Astrocyte (in vitro differentiated cells and primary cell): ENCODE results near the gene TPM1. TPM values are rescaled to one million over a fixed set of nuclear protein-coding genes. Genes with fewer than 3 reads are reported as not detected.

Experiments used
- DNase-seq: peaks from one replicate; pipeline ENCODE4 v3.0.0-alpha.2; 2010; ENCODE audit warnings: low read depth
- FAIRE-seq: peaks from 2 replicates; lab custom pipeline; 2011; peaks lifted over from hg19 to GRCh38; lab: Jason Lieb, UNC
- H2AFZ ChIP-seq: 2 replicates; pipeline ENCODE4 v1.6.0; 2012; ENCODE audit warnings: low read depth, low read length, inconsistent platforms
- H3K27ac ChIP-seq: 2 replicates; pipeline ENCODE4 v1.5.1; 2011; ENCODE audit warnings: low read depth, low read length, inconsistent platforms
- H3K27me3 ChIP-seq: 2 replicates; pipeline ENCODE4 v1.6.0; 2011; ENCODE audit warnings: low read length, inconsistent platforms; ENCODE audit not compliant: insufficient read depth
- H3K36me3 ChIP-seq: 2 replicates; pipeline ENCODE4 v1.5.1; 2011; ENCODE audit warnings: low read length, inconsistent platforms; ENCODE audit not compliant: insufficient read depth
- H3K4me1 ChIP-seq: 2 replicates; pipeline ENCODE4 v1.5.1; 2011; ENCODE audit warnings: low read length, inconsistent platforms; ENCODE audit not compliant: insufficient read depth
- H3K4me2 ChIP-seq: 2 replicates; pipeline ENCODE4 v1.6.0; 2012; ENCODE audit warnings: low read length, inconsistent platforms
- H3K4me3 ChIP-seq: 2 replicates; pipeline ENCODE4 v1.5.1; 2011; ENCODE audit warnings: low read depth, mild to moderate bottlenecking, low read length, inconsistent platforms; ENCODE audit not compliant: insufficient read depth
- H3K79me2 ChIP-seq: 2 replicates; pipeline ENCODE4 v1.6.0; 2012; ENCODE audit warnings: mild to moderate bottlenecking, low read length, inconsistent platforms; ENCODE audit not compliant: insufficient read depth
- H3K9ac ChIP-seq: 2 replicates; pipeline ENCODE4 v1.6.0; 2012; ENCODE audit warnings: mild to moderate bottlenecking, low read length, inconsistent platforms
- H3K9me3 ChIP-seq: 2 replicates; pipeline ENCODE4 v1.5.1; 2012; ENCODE audit warnings: low read depth, mild to moderate bottlenecking, low read length, inconsistent platforms; ENCODE audit not compliant: insufficient read depth
- H4K20me1 ChIP-seq: 2 replicates; pipeline ENCODE4 v1.6.0; 2012; ENCODE audit warnings: low read length, inconsistent platforms; ENCODE audit not compliant: insufficient read depth
- H3K27ac Mint-ChIP-seq: one replicate; pipeline ENCODE4 v1.8.0; 2021; ENCODE audit warnings: mild to moderate bottlenecking, mixed read lengths; ENCODE audit not compliant: unreplicated experiment
- H3K27me3 Mint-ChIP-seq: one replicate; pipeline ENCODE4 v1.8.0; 2021; ENCODE audit warnings: low read depth, mixed read lengths; ENCODE audit not compliant: unreplicated experiment
- H3K36me3 Mint-ChIP-seq: one replicate; pipeline ENCODE4 v1.8.0; 2021; ENCODE audit warnings: low read depth, mixed read lengths; ENCODE audit not compliant: unreplicated experiment
- H3K4me1 Mint-ChIP-seq: one replicate; pipeline ENCODE4 v1.8.0; 2021; ENCODE audit warnings: low read depth, mixed read lengths; ENCODE audit not compliant: unreplicated experiment
- H3K4me3 Mint-ChIP-seq: one replicate; pipeline ENCODE4 v1.8.0; 2021; ENCODE audit warnings: mild to moderate bottlenecking, moderate library complexity, mixed read lengths; ENCODE audit not compliant: unreplicated experiment
- H3K9me3 Mint-ChIP-seq: one replicate; pipeline ENCODE4 v1.8.0; 2021; ENCODE audit warnings: mild to moderate bottlenecking, mixed read lengths; ENCODE audit not compliant: unreplicated experiment
- CTCF ChIP-seq: IDR thresholded peaks from 2 replicates; pipeline ENCODE4 v1.5.1; 2011; ENCODE audit warnings: low read depth, mild to moderate bottlenecking, inconsistent platforms, low read length, moderate library complexity; ENCODE audit not compliant: insufficient read depth
- EZH2 ChIP-seq: IDR thresholded peaks from 2 replicates; pipeline ENCODE4 v1.6.1; 2012; ENCODE audit warnings: mild to moderate bottlenecking, low read length, inconsistent platforms; ENCODE audit not compliant: insufficient read depth
- total RNA-seq: library from RNA; stranded (reverse); gene quantifications from 2 replicates; pipeline ENCODE4 v1.2.1, GENCODE V29; 2021

The TPM1 gene
- total RNA-seq, 1 donor from 2014 or later, result 2,922 TPM

DNA sequence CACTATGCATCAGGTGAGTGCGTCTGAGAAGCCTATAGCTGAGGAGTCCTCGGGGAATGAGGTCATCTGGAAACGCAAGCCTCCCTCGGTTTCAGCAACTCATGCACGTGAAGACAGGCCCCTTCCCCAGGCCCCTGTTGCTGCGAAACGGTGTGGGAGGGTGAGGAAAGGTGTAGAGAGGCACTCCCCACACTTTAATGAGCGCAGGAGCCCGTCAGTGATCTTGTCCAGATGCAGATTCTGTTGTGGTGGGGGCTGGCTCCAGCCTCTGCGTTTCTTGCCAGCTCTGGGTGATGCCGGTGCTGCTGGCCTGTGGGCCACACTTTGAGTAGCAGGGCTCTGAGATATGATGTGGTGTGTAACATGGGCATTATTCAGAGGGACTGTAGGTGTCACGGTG is 40.5 kb downstream of the TPM1 start:
- H3K9me3 ChIP-seq, result no peaks in the 10 kb centered on the region
- no peaks in the 10 kb centered on the region for H3K79me2 ChIP-seq
- H3K4me3 Mint-ChIP-seq, result no peak overlapping the region
- no peaks in the 10 kb centered on the region for H3K36me3 ChIP-seq
- no peak for DNase-seq
- no peak for TF ChIP-seq CTCF
- no peak for TF ChIP-seq EZH2
- H2AFZ ChIP-seq, result no peak overlapping the region
- no peak overlapping the region for H3K4me3 ChIP-seq
- peaks cover 32% of the 10 kb centered on the region for H3K4me1 Mint-ChIP-seq
- peaks cover 4% of the 10 kb centered on the region for H3K9me3 Mint-ChIP-seq
- peaks cover 9% of the 10 kb centered on the region for H3K4me1 ChIP-seq
- H3K27ac ChIP-seq, result no peak overlapping the region
- no peak overlapping the region for H3K9ac ChIP-seq
- H4K20me1 ChIP-seq, result no peaks in the 10 kb centered on the region
- H3K36me3 Mint-ChIP-seq, result no peaks in the 10 kb centered on the region
- H3K27me3 Mint-ChIP-seq, result no peaks in the 10 kb centered on the region
- no peak overlapping the region for H3K27ac Mint-ChIP-seq
- H3K27me3 ChIP-seq, result no peaks in the 10 kb centered on the region
- FAIRE-seq, result no peak
- no peak overlapping the region for H3K4me2 ChIP-seq

DNA sequence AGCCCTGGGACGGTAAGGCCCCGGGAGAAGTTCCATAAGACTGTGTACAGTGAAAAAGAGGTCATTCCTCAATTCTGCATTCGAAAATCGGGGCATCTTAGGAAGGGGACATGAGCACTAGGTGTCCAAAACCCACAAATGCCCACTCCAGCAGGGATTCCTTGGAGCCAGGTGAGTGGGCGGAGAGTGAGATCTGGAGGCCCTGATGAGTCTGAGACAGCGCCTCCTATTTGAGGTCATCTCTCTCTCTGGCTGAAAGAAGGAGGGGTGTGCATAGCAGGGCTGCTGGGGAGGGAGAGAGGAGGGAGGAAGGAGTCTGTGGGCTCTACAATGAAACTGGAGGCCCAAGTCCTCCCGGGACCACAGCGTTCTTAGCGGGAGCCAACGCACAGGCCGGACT is 41.0 kb downstream of the TPM1 start:
- Histone ChIP-seq H3K27ac (no peak overlapping the region), H2AFZ (no peak overlapping the region), H3K4me1 (peaks cover 13% of the 10 kb centered on the region), H3K4me3 (no peak overlapping the region), H3K79me2 (no peaks in the 10 kb centered on the region), H3K4me2 (no peak overlapping the region), H3K9ac (no peak overlapping the region), H4K20me1 (no peaks in the 10 kb centered on the region), H3K36me3 (no peaks in the 10 kb centered on the region), H3K9me3 (no peaks in the 10 kb centered on the region), H3K27me3 (no peaks in the 10 kb centered on the region)
- H3K36me3 Mint-ChIP-seq, result no peaks in the 10 kb centered on the region
- H3K4me3 Mint-ChIP-seq, result no peak overlapping the region
- no peak overlapping the region for H3K27ac Mint-ChIP-seq
- no peaks in the 10 kb centered on the region for H3K27me3 Mint-ChIP-seq
- FAIRE-seq (no peak), DNase-seq (no peak)
- TF ChIP-seq EZH2 (no peak), CTCF (no peak)
- H3K4me1 Mint-ChIP-seq, result peaks cover 32% of the 10 kb centered on the region
- peaks cover 4% of the 10 kb centered on the region for H3K9me3 Mint-ChIP-seq

DNA sequence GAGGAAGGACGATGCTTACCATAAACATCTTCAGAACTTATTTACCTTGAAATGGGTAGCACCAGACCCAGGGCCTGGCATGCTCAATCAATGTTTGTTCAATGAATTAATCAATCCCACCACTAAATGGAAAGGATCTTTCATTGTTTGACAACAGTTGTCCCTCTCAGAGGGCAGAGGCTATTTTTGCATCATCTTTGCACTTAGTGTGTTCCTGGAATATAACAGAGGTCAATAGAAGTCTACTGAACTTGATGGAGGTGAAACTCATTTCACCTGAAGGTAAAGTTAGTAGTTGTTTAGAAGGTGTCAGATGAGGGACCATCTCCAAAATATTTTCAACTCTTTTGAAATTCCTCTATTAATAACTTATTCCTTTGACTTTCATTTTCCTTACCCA is 42.3 kb downstream of the TPM1 start:
- H3K27me3 Mint-ChIP-seq, result no peaks in the 10 kb centered on the region
- peaks cover 36% of the 10 kb centered on the region for H3K4me1 Mint-ChIP-seq
- no peaks in the 10 kb centered on the region for H4K20me1 ChIP-seq

More for the DNA sequence above, 42.3 kb downstream of the TPM1 start:
- no peak for FAIRE-seq
- H3K4me3 Mint-ChIP-seq, result no peak overlapping the region
- no peak overlapping the region for H2AFZ ChIP-seq
- peaks cover 23% of the 10 kb centered on the region for H3K4me1 ChIP-seq
- H3K36me3 Mint-ChIP-seq, result no peaks in the 10 kb centered on the region
- H3K36me3 ChIP-seq, result no peaks in the 10 kb centered on the region
- peaks cover 4% of the 10 kb centered on the region for H3K9me3 Mint-ChIP-seq
- H3K9me3 ChIP-seq, result no peaks in the 10 kb centered on the region
- H3K79me2 ChIP-seq, result no peaks in the 10 kb centered on the region
- TF ChIP-seq EZH2 (no peak), CTCF (no peak)
- no peak overlapping the region for H3K27ac ChIP-seq
- no peak overlapping the region for H3K9ac ChIP-seq
- no peak overlapping the region for H3K4me2 ChIP-seq
- H3K27ac Mint-ChIP-seq, result no peak overlapping the region
- no peaks in the 10 kb centered on the region for H3K27me3 ChIP-seq
- H3K4me3 ChIP-seq, result no peak overlapping the region
- no peak for DNase-seq
